ENCODE measurements around the gene FBXL3. TPM values are rescaled to one million over a fixed set of nuclear protein-coding genes. Genes with fewer than 3 reads are reported as not detected.

FBXL3 gene
- total and polyA plus RNA-seq, 9 donors: 27.6 to 40.7 (median 35.5) TPM

DNA sequence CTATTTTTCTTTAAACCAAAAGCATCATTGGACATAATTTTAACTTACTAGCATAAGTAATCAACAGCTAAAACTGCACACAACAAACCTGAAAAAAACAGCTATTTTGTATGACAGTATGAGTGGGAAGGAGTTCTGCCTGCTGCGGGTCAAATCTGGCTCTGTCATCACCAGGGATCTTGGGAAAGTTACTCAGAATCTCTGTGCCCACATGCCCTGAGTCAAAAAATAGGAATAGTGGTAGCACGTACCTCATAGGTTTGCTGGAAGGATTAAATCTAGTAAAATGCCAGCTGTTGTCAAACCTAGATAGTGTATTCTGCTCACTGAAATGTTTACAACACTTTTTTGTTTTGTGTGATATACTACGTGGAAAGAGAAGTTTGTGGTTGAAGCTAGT, 33.9 kb downstream of the FBXL3 start:
- 13% methylated on average over 1 of the region's 3 CpGs for WGBS (ENCODE audit: insufficient coverage)
- Histone ChIP-seq H3K27me3 (ENCODE audit: control insufficient read depth, insufficient read depth, low read length) (no peaks in the 10 kb centered on the region), H3K4me3 (ENCODE audit: low read length) (peak overlapping the region; percentile 85), H3K27ac (ENCODE audit: low read length) (peak overlapping the region; percentile 91), H3K9me3 (replicated peaks; ENCODE audit: control insufficient read depth, low read depth, low read length) (no peaks in the 10 kb centered on the region), H3K36me3 (ENCODE audit: control insufficient read depth, insufficient read depth, low read length) (peaks cover 4% of the 10 kb centered on the region), H3K4me1 (ENCODE audit: control insufficient read depth, insufficient read depth, low read length) (peaks cover 11% of the 10 kb centered on the region)
- DNase-seq: no peak

- Histone ChIP-seq H3K36me3 (ENCODE audit: control insufficient read depth, insufficient read depth, low read length) (peaks cover 4% of the 10 kb centered on the region), H3K4me3 (ENCODE audit: low read length) (peak overlapping the region; percentile 85), H3K9me3 (replicated peaks; ENCODE audit: control insufficient read depth, low read depth, low read length) (no peaks in the 10 kb centered on the region), H3K27me3 (ENCODE audit: control insufficient read depth, insufficient read depth, low read length) (no peaks in the 10 kb centered on the region), H3K4me1 (ENCODE audit: control insufficient read depth, insufficient read depth, low read length) (peaks cover 11% of the 10 kb centered on the region), H3K27ac (ENCODE audit: low read length) (peak overlapping the region; percentile 91)
- peak; percentile 51 for DNase-seq
- 0% methylated on average over 17 of the region's 20 CpGs for WGBS (ENCODE audit: insufficient coverage)
Measured at GRCh38 chr13:76992548-76993001, 34.4 kb downstream of the FBXL3 start.

- Histone ChIP-seq H3K27me3 (ENCODE audit: control insufficient read depth, insufficient read depth, low read length) (no peaks in the 10 kb centered on the region), H3K36me3 (ENCODE audit: control insufficient read depth, insufficient read depth, low read length) (peaks cover 4% of the 10 kb centered on the region), H3K4me3 (ENCODE audit: low read length) (peak within 1 kb of the TSS; percentile 85), H3K4me1 (ENCODE audit: control insufficient read depth, insufficient read depth, low read length) (peaks cover 11% of the 10 kb centered on the region), H3K9me3 (replicated peaks; ENCODE audit: control insufficient read depth, low read depth, low read length) (no peaks in the 10 kb centered on the region), H3K27ac (ENCODE audit: low read length) (peak within 1 kb of the TSS; percentile 91)
- peak; percentile 95 for DNase-seq
- WGBS (ENCODE audit: insufficient coverage): under 1% methylated on average over 71 of the region's 73 CpGs
Measured at GRCh38 chr13:76991796-76992547, 35.0 kb downstream of the FBXL3 start, which contains the start of gene CLN5. CLN5 (plus strand) TSS chr13:76992081; CDS start chr13:76992099, 18 bp downstream.

GRCh38 chr13:76991432-76991795, 35.5 kb downstream of the FBXL3 start:
- H3K4me3 ChIP-seq (ENCODE audit: low read length): peak overlapping the region; percentile 85
- H3K27me3 ChIP-seq (ENCODE audit: control insufficient read depth, insufficient read depth, low read length): no peaks in the 10 kb centered on the region
- peaks cover 11% of the 10 kb centered on the region for H3K4me1 ChIP-seq (ENCODE audit: control insufficient read depth, insufficient read depth, low read length)
- DNase-seq: no peak
- H3K9me3 ChIP-seq (replicated peaks; ENCODE audit: control insufficient read depth, low read depth, low read length): no peaks in the 10 kb centered on the region
- peaks cover 4% of the 10 kb centered on the region for H3K36me3 ChIP-seq (ENCODE audit: control insufficient read depth, insufficient read depth, low read length)
- WGBS (ENCODE audit: insufficient coverage): 36% methylated on average over 9 of the region's 15 CpGs
- H3K27ac ChIP-seq (ENCODE audit: low read length): peak overlapping the region; percentile 91

DNA sequence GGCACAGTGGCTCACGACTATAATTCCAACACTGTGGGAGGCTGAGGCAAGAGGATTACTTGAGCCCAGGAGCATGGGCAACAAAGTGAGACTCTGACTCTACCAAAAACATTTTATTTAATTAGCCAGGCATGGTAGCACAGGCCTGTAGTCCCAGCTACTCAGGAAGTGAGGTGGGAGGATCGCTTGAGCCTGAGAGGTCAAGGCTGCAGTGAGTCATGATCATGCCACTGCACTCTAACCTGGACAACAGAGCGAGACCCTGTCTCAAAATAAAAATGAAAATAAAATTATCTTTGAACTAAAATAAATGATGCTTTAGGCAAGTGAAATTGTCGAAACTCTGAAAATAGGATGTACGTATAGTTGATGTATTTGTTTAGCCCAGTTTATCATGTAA, 43.3 kb downstream of the FBXL3 start:
- Histone ChIP-seq H3K36me3 (ENCODE audit: control insufficient read depth, insufficient read depth, low read length) (no peaks in the 10 kb centered on the region), H3K4me1 (ENCODE audit: control insufficient read depth, insufficient read depth, low read length) (peaks cover 5% of the 10 kb centered on the region), H3K27me3 (ENCODE audit: control insufficient read depth, insufficient read depth, low read length) (no peaks in the 10 kb centered on the region), H3K27ac (ENCODE audit: low read length) (no peak overlapping the region), H3K4me3 (ENCODE audit: low read length) (no peak overlapping the region), H3K9me3 (replicated peaks; ENCODE audit: control insufficient read depth, low read depth, low read length) (no peaks in the 10 kb centered on the region)
- no peak for DNase-seq
- WGBS (ENCODE audit: insufficient coverage): no CpG with 5 or more reads among the region's 5 CpGs

- WGBS (ENCODE audit: insufficient coverage): 33% methylated on average over 1 of the region's 6 CpGs
- Histone ChIP-seq H3K4me1 (ENCODE audit: control insufficient read depth, insufficient read depth, low read length) (peaks cover 5% of the 10 kb centered on the region), H3K27me3 (ENCODE audit: control insufficient read depth, insufficient read depth, low read length) (no peaks in the 10 kb centered on the region), H3K9me3 (replicated peaks; ENCODE audit: control insufficient read depth, low read depth, low read length) (no peaks in the 10 kb centered on the region), H3K4me3 (ENCODE audit: low read length) (no peak overlapping the region), H3K36me3 (ENCODE audit: control insufficient read depth, insufficient read depth, low read length) (no peaks in the 10 kb centered on the region), H3K27ac (ENCODE audit: low read length) (no peak overlapping the region)
- peak; percentile 28 for DNase-seq
Measured at GRCh38 chr13:76982061-76982460, 44.9 kb downstream of the FBXL3 start.

- DNase-seq: peak; percentile 80
- WGBS (ENCODE audit: insufficient coverage): 0% methylated on average over 15 of the region's 34 CpGs
- Histone ChIP-seq H3K4me3 (ENCODE audit: low read length) (peak overlapping the region; percentile 28), H3K9me3 (replicated peaks; ENCODE audit: control insufficient read depth, low read depth, low read length) (no peaks in the 10 kb centered on the region), H3K27me3 (ENCODE audit: control insufficient read depth, insufficient read depth, low read length) (no peaks in the 10 kb centered on the region), H3K27ac (ENCODE audit: low read length) (no peak overlapping the region), H3K4me1 (ENCODE audit: control insufficient read depth, insufficient read depth, low read length) (peaks cover 12% of the 10 kb centered on the region), H3K36me3 (ENCODE audit: control insufficient read depth, insufficient read depth, low read length) (no peaks in the 10 kb centered on the region)
Measured at GRCh38 chr13:76980075-76980718, 46.8 kb downstream of the FBXL3 start.

DNA sequence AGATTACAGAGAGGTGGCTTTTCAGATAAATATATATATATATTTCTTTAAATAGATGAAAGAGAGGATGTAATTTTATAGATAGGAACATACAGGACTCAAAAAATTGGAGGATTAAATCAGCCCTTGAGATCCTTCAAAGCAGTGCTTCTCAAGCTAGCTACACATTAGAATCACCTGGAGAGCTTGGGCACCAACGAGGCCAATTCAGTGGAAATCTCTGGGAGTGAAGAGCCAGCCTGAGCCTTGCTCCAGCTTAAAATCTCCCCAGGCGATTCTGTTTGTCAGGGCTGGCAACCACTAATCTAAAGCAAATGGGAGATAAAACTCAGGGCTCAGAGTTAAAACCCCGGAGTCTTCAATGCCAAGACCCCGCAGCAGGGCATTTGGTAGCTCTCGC, 50.0 kb downstream of the FBXL3 start:
- no peaks in the 10 kb centered on the region for H3K36me3 ChIP-seq (ENCODE audit: control insufficient read depth, insufficient read depth, low read length)
- no peak for DNase-seq
- H3K4me1 ChIP-seq (ENCODE audit: control insufficient read depth, insufficient read depth, low read length): peaks cover 15% of the 10 kb centered on the region
- no peak overlapping the region for H3K4me3 ChIP-seq (ENCODE audit: low read length)
- no peak overlapping the region for H3K27ac ChIP-seq (ENCODE audit: low read length)
- no peaks in the 10 kb centered on the region for H3K9me3 ChIP-seq (replicated peaks; ENCODE audit: control insufficient read depth, low read depth, low read length)
- no peaks in the 10 kb centered on the region for H3K27me3 ChIP-seq (ENCODE audit: control insufficient read depth, insufficient read depth, low read length)
- 83% methylated on average over 5 of the region's 5 CpGs for WGBS (ENCODE audit: insufficient coverage)

- peak; percentile 39 for DNase-seq
- peaks cover 15% of the 10 kb centered on the region for H3K4me1 ChIP-seq (ENCODE audit: control insufficient read depth, insufficient read depth, low read length)
- H3K4me3 ChIP-seq (ENCODE audit: low read length): no peak overlapping the region
- H3K36me3 ChIP-seq (ENCODE audit: control insufficient read depth, insufficient read depth, low read length): no peaks in the 10 kb centered on the region
- WGBS (ENCODE audit: insufficient coverage): 26% methylated on average over 6 of the region's 8 CpGs
- no peaks in the 10 kb centered on the region for H3K9me3 ChIP-seq (replicated peaks; ENCODE audit: control insufficient read depth, low read depth, low read length)
- H3K27ac ChIP-seq (ENCODE audit: low read length): no peak overlapping the region
- H3K27me3 ChIP-seq (ENCODE audit: control insufficient read depth, insufficient read depth, low read length): no peaks in the 10 kb centered on the region
Measured at GRCh38 chr13:76976490-76976889, 50.5 kb downstream of the FBXL3 start.

GRCh38 chr13:76975863-76976262, 51.1 kb downstream of the FBXL3 start:
- Histone ChIP-seq H3K36me3 (ENCODE audit: control insufficient read depth, insufficient read depth, low read length) (no peaks in the 10 kb centered on the region), H3K9me3 (replicated peaks; ENCODE audit: control insufficient read depth, low read depth, low read length) (no peaks in the 10 kb centered on the region), H3K4me1 (ENCODE audit: control insufficient read depth, insufficient read depth, low read length) (peaks cover 15% of the 10 kb centered on the region), H3K27ac (ENCODE audit: low read length) (no peak overlapping the region), H3K27me3 (ENCODE audit: control insufficient read depth, insufficient read depth, low read length) (no peaks in the 10 kb centered on the region), H3K4me3 (ENCODE audit: low read length) (no peak overlapping the region)
- no peak for DNase-seq
- 89% methylated on average over 6 of the region's 6 CpGs for WGBS (ENCODE audit: insufficient coverage)

All from muscle of leg (tissue), 11 donors.